Natural killer cell (primary cell): ENCODE results near the gene ADGRV1. TPM values are rescaled to one million over a fixed set of nuclear protein-coding genes. Genes with fewer than 3 reads are reported as not detected.
"Not testable (repeated sequence)": the region's sequence is repeated elsewhere in the genome, so short reads cannot be mapped to it uniquely, and the experiment has no call there.

Experiments
- ATAC-seq, 3 donors: fragments of 150-1000 bp in 2 of 3; fragments of 200-7000 bp in 1 of 3; cut with Tn5 transposase; 1 replicate in 1 of 3; 2 replicates in 2 of 3; pipeline ENCODE4 v1.10.0; 2021; ENCODE audit warnings: mild to moderate bottlenecking in 2 of 3, moderate library complexity in 2 of 3
- DNase-seq, 2 donors: peaks; one replicate each; pipeline versions ENCODE4 v3.0.0 to v3.0.0-alpha.2; 2013 to 2021; ENCODE audit warnings: mixed read lengths in 1 of 2
- H3K27ac ChIP-seq: one replicate; pipeline ENCODE4 v1.5.1; 2013; ENCODE audit warnings: mild to moderate bottlenecking, low read length
- H3K27me3 ChIP-seq: one replicate; pipeline ENCODE4 v1.6.1; 2013; ENCODE audit warnings: low read length; ENCODE audit not compliant: control insufficient read depth, insufficient read depth
- H3K36me3 ChIP-seq: one replicate; pipeline ENCODE4 v1.6.1; 2013; ENCODE audit warnings: low read length; ENCODE audit not compliant: control insufficient read depth, insufficient read depth
- H3K4me1 ChIP-seq: one replicate; pipeline ENCODE4 v1.6.1; 2013; ENCODE audit warnings: low read length; ENCODE audit not compliant: control insufficient read depth, insufficient read depth
- H3K4me3 ChIP-seq: one replicate; pipeline ENCODE4 v1.5.1; 2013; ENCODE audit warnings: low read length
- H3K9me3 ChIP-seq: one replicate; pipeline ENCODE4 v1.6.1; 2013; ENCODE audit warnings: low read length; ENCODE audit not compliant: control insufficient read depth, insufficient read depth
- H3K27ac Mint-ChIP-seq, 2 donors: one replicate each; pipeline ENCODE4 v1.8.0; 2022; ENCODE audit warnings: mild to moderate bottlenecking in 2 of 2, mixed read lengths in 2 of 2, moderate library complexity in 1 of 2
- H3K27me3 Mint-ChIP-seq, 2 donors: one replicate each; pipeline ENCODE4 v1.8.0; 2022; ENCODE audit warnings: low read depth in 2 of 2, mixed read lengths in 2 of 2
- H3K36me3 Mint-ChIP-seq: one replicate; pipeline ENCODE4 v1.8.0; 2022; ENCODE audit warnings: mixed read lengths
- H3K4me1 Mint-ChIP-seq, 2 donors: one replicate each; pipeline ENCODE4 v1.8.0; 2022; ENCODE audit warnings: mixed read lengths in 2 of 2
- H3K4me3 Mint-ChIP-seq: one replicate; pipeline ENCODE4 v1.8.0; 2022; ENCODE audit warnings: mild to moderate bottlenecking, moderate library complexity, mixed read lengths
- H3K9me3 Mint-ChIP-seq, 2 donors: one replicate each; pipeline ENCODE4 v1.8.0; 2022; ENCODE audit warnings: mixed read lengths in 2 of 2
- CTCF ChIP-seq: fragments of 200-600 bp; IDR thresholded peaks from one replicate; pipeline ENCODE4 v1.8.0; 2022; ENCODE audit warnings: antibody characterized with exemption
- WGBS: methylation state at CpG from one replicate; pipeline ENCODE4 v1.1.7; 2013; ENCODE audit warnings: missing lambda C conversion rate; ENCODE audit not compliant: insufficient coverage; 5-methylcytosine and 5-hydroxymethylcytosine counted together
- intact Hi-C: fragments of 100-400 bp; cut with micrococcal nuclease; formaldehyde crosslinking; loops from one replicate; pipeline ENCODE4 v1.14.2; 2022
- total RNA-seq, 4 donors: library from RNA; stranded (reverse); fragments of 120-200 nt in 1 of 4; gene quantifications; one replicate each; pipeline versions ENCODE4 v1.2.3 to v1.2.4, GENCODE V29; 2013 to 2022

ADGRV1 gene
- total RNA-seq, 3 donors from 2014 or later (not counting 1 experiment from before 2014, with no cell fraction given): 0.50 to 0.71 TPM; not detected in 1

- Mint-ChIP-seq H3K9me3 (peaks cover 0 to 2% of the 10 kb centered on the region in 2 donors), H3K4me3 (no peak overlapping the region), H3K27ac (no peak overlapping the region), H3K27me3 (no peaks in the 10 kb centered on the region), H3K36me3 (no peaks in the 10 kb centered on the region), H3K4me1 (no peaks in the 10 kb centered on the region)
- WGBS: 90% methylated on average over 2 of the region's 3 CpGs
- no peaks in the 10 kb centered on the region for H3K9me3 ChIP-seq
- no peak for TF ChIP-seq CTCF
- no peaks in the 10 kb centered on the region for H3K36me3 ChIP-seq
- no peaks in the 10 kb centered on the region for H3K27me3 ChIP-seq
- H3K4me3 ChIP-seq: no peak overlapping the region
- no peak overlapping the region for H3K27ac ChIP-seq
- intact Hi-C loops: no loop called here
- H3K4me1 ChIP-seq: no peaks in the 10 kb centered on the region
- DNase-seq (no peak), ATAC-seq (no peak)
Measured at GRCh38 chr5:90615355-90615754, 56.8 kb downstream of the ADGRV1 start.

- WGBS: 94% methylated on average over 5 of the region's 5 CpGs
- DNase-seq (no peak), ATAC-seq (no peak)
- H3K9me3 ChIP-seq: no peaks in the 10 kb centered on the region
- Mint-ChIP-seq H3K27me3 (no peaks in the 10 kb centered on the region), H3K27ac (no peak overlapping the region), H3K9me3 (peaks cover 0 to 2% of the 10 kb centered on the region in 2 donors), H3K4me3 (no peak overlapping the region), H3K36me3 (no peaks in the 10 kb centered on the region), H3K4me1 (no peaks in the 10 kb centered on the region)
- H3K4me3 ChIP-seq: no peak overlapping the region
- no peak overlapping the region for H3K27ac ChIP-seq
- intact Hi-C loops: no loop called here
- no peaks in the 10 kb centered on the region for H3K4me1 ChIP-seq
- H3K36me3 ChIP-seq: no peaks in the 10 kb centered on the region
- TF ChIP-seq CTCF: no peak
- no peaks in the 10 kb centered on the region for H3K27me3 ChIP-seq
Measured at GRCh38 chr5:90618071-90618470, 59.5 kb downstream of the ADGRV1 start.

DNA sequence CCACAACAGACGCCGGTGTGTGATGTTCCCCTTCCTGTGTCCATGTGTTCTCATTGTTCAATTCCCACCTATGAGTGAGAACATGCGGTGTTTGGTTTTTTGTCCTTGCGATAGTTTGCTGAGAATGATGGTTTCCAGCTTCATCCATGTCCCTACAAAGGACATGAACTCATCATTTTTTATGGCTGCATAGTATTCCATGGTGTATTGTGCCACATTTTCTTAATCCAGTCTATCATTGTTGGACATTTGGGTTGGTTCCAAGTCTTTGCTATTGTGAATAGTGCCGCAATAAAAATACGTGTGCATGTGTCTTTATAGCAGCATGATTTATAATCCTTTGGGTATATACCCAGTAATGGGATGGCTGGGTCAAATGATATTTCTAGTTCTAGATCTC lies 61.2 kb downstream of the ADGRV1 start:
- H3K27me3 ChIP-seq, H3K4me3 ChIP-seq, H3K36me3 Mint-ChIP-seq, H3K9me3 ChIP-seq, ATAC-seq, H3K27ac Mint-ChIP-seq, H3K36me3 ChIP-seq, H3K4me1 Mint-ChIP-seq, DNase-seq, H3K9me3 Mint-ChIP-seq, H3K4me3 Mint-ChIP-seq, H3K27ac ChIP-seq, H3K4me1 ChIP-seq, intact Hi-C loops, H3K27me3 Mint-ChIP-seq: not testable (repeated sequence)
- WGBS: no CpG with 5 or more reads among the region's 6 CpGs

- no peak for TF ChIP-seq CTCF
- peaks cover 0 to under 1% of the 10 kb centered on the region in 2 donors for H3K9me3 Mint-ChIP-seq
- no peaks in the 10 kb centered on the region for H3K4me1 ChIP-seq
- no peak overlapping the region for H3K4me3 Mint-ChIP-seq
- no peaks in the 10 kb centered on the region for H3K4me1 Mint-ChIP-seq
- no peak overlapping the region for H3K27ac ChIP-seq
- no peak overlapping the region for H3K4me3 ChIP-seq
- H3K36me3 Mint-ChIP-seq: no peaks in the 10 kb centered on the region
- H3K27me3 Mint-ChIP-seq: no peaks in the 10 kb centered on the region
- no peaks in the 10 kb centered on the region for H3K9me3 ChIP-seq
- H3K36me3 ChIP-seq: no peaks in the 10 kb centered on the region
- WGBS: 88% methylated on average over 3 of the region's 3 CpGs
- intact Hi-C loops: no loop called here
- no peak overlapping the region for H3K27ac Mint-ChIP-seq
- ATAC-seq (no peak), DNase-seq (no peak)
- no peaks in the 10 kb centered on the region for H3K27me3 ChIP-seq
Measured at GRCh38 chr5:90621848-90622247, 63.3 kb downstream of the ADGRV1 start.
